Measurements from ENCODE around the gene IFITM5. TPM values are rescaled to one million over a fixed set of nuclear protein-coding genes. Genes with fewer than 3 reads are reported as not detected.

The IFITM5 gene
- total and polyA plus RNA-seq, 2 donors (not counting 1 experiment from before 2014, with no cell fraction given) = not detected

GRCh38 chr11:272195-272930 is 27.0 kb downstream of the IFITM5 start:
- WGBS (ENCODE audit: insufficient coverage) = 94% methylated on average over 22 of the region's 22 CpGs
- TF ChIP-seq, protein P1, sequence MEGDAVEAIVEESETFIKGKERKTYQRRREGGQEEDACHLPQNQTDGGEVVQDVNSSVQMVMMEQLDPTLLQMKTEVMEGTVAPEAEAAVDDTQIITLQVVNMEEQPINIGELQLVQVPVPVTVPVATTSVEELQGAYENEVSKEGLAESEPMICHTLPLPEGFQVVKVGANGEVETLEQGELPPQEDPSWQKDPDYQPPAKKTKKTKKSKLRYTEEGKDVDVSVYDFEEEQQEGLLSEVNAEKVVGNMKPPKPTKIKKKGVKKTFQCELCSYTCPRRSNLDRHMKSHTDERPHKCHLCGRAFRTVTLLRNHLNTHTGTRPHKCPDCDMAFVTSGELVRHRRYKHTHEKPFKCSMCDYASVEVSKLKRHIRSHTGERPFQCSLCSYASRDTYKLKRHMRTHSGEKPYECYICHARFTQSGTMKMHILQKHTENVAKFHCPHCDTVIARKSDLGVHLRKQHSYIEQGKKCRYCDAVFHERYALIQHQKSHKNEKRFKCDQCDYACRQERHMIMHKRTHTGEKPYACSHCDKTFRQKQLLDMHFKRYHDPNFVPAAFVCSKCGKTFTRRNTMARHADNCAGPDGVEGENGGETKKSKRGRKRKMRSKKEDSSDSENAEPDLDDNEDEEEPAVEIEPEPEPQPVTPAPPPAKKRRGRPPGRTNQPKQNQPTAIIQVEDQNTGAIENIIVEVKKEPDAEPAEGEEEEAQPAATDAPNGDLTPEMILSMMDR (IDR thresholded peaks at IDR 0.05) = no peak
- TF ChIP-seq EZH2 (IDR thresholded peaks at IDR 0.05; ENCODE audit: borderline replicate concordance, insufficient read depth, low read depth, low read length, poor library complexity, severe bottlenecking) = no peak
- H2AFZ ChIP-seq (ENCODE audit: insufficient read depth, low read depth, low read length, poor library complexity, severe bottlenecking) = no peak overlapping the region
- H3K36me3 ChIP-seq (replicated peaks in 1 of 2; ENCODE audit: control extremely low read depth in 1 of 2, control insufficient read depth in 1 of 2, extremely low read depth in 1 of 2, insufficient read depth in 2 of 2, low read length in 1 of 2) = no peaks in the 10 kb centered on the region
- no peak overlapping the region for H3K4me2 ChIP-seq (replicated peaks; ENCODE audit: low read depth, low read length, poor library complexity, severe bottlenecking)
- no peak overlapping the region for H3K4me3 ChIP-seq (ENCODE audit: control extremely low read depth in 1 of 5, extremely low read depth in 1 of 5, insufficient read depth in 1 of 5, low read depth in 2 of 5, low read length in 4 of 5)
- no peaks in the 10 kb centered on the region for H3K27me3 ChIP-seq (replicated peaks in 1 of 4; ENCODE audit: control extremely low read depth in 1 of 4, control insufficient read depth in 3 of 4, insufficient read depth in 4 of 4, low read length in 3 of 4)
- H3K79me2 ChIP-seq (ENCODE audit: control insufficient read depth, insufficient read depth, low read length) = peaks cover 11% of the 10 kb centered on the region
- intact Hi-C loops (cut with micrococcal nuclease) = no loop called here
- H3K27ac ChIP-seq (ENCODE audit: low read length in 2 of 2) = no peak overlapping the region
- Mint-ChIP-seq H3K4me1 (peaks cover 41% of the 10 kb centered on the region), H3K9me3 (ENCODE audit: insufficient read depth) (peaks cover 2% of the 10 kb centered on the region), H3K4me3 (no peak overlapping the region), H3K27me3 (no peaks in the 10 kb centered on the region), H3K27ac (peak overlapping the region; percentile 75)
- H4K20me1 ChIP-seq (ENCODE audit: control insufficient read depth, insufficient read depth, low read length, poor library complexity, severe bottlenecking) = no peaks in the 10 kb centered on the region
- ChIA-PET POLR2A (no interaction called here), CTCF (interaction anchor here (1.2 to 1.4 kb wide), 3 partner anchors 10 to 40 kb away, joined by 3 to 5 read pairs (median 4); no protein-coding TSS in a partner anchor)
- DNase-seq (no peak), ATAC-seq (ENCODE audit: low read depth) (no peak)
- peaks cover 33 to 37% of the 10 kb centered on the region in 2 donors for H3K4me1 ChIP-seq (ENCODE audit: control insufficient read depth in 2 of 2, insufficient read depth in 2 of 2, low read length in 2 of 2)
- H3K9ac ChIP-seq (ENCODE audit: low read length) = no peak overlapping the region
- peaks cover 0 to 6% (median 0%) of the 10 kb centered on the region in 3 donors for H3K9me3 ChIP-seq (ENCODE audit: control extremely low read depth in 1 of 3, control insufficient read depth in 2 of 3, insufficient read depth in 1 of 3, low read length in 2 of 3)

DNA sequence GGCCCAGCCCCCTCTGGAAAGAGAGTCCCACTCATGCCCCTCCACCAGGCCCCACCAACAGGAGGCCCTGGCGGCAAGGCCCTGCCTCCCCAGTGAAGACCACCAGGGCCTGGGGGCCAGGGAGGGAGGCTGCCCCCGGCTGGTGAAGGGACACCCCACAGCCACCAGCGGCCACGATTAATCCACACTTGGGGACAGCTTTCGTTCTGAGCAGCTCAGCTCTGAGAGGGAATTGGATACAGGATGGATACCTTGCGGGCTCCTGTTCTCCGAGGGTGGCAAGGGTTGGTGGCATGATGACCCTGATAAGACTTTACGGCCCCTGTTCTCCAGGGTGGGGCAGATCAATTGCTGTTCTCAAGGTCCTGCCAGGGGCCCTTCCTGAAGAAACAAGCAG is 28.0 kb downstream of the IFITM5 start:
- H3K36me3 ChIP-seq (replicated peaks in 1 of 2; ENCODE audit: control extremely low read depth in 1 of 2, control insufficient read depth in 1 of 2, extremely low read depth in 1 of 2, insufficient read depth in 2 of 2, low read length in 1 of 2) = no peaks in the 10 kb centered on the region
- H4K20me1 ChIP-seq (ENCODE audit: control insufficient read depth, insufficient read depth, low read length, poor library complexity, severe bottlenecking) = no peaks in the 10 kb centered on the region
- H2AFZ ChIP-seq (ENCODE audit: insufficient read depth, low read depth, low read length, poor library complexity, severe bottlenecking) = no peak overlapping the region
- 97% methylated on average over 7 of the region's 8 CpGs for WGBS (ENCODE audit: insufficient coverage)
- H3K4me3 ChIP-seq (ENCODE audit: control extremely low read depth in 1 of 5, extremely low read depth in 1 of 5, insufficient read depth in 1 of 5, low read depth in 2 of 5, low read length in 4 of 5) = no peak overlapping the region
- no peak overlapping the region for H3K4me3 Mint-ChIP-seq
- CTCF ChIA-PET = interaction anchor here (1.2 to 1.4 kb wide), 2 partner anchors 11 to 21 kb away, joined by 4 to 5 read pairs; no protein-coding TSS in a partner anchor
- no peak overlapping the region for H3K9ac ChIP-seq (ENCODE audit: low read length)
- H3K27ac Mint-ChIP-seq = no peak overlapping the region
- no peak for TF ChIP-seq EZH2 (IDR thresholded peaks at IDR 0.05; ENCODE audit: borderline replicate concordance, insufficient read depth, low read depth, low read length, poor library complexity, severe bottlenecking)
- TF ChIP-seq, protein P1 (IDR thresholded peaks at IDR 0.05) = no peak
- POLR2A ChIA-PET = interaction anchor here (1.2 kb wide), 1 partner anchor 8 kb away, joined by 3 read pairs; no protein-coding TSS in a partner anchor
- H3K9me3 Mint-ChIP-seq (ENCODE audit: insufficient read depth) = peaks cover 2% of the 10 kb centered on the region
- H3K9me3 ChIP-seq (ENCODE audit: control extremely low read depth in 1 of 3, control insufficient read depth in 2 of 3, insufficient read depth in 1 of 3, low read length in 2 of 3) = peaks cover 0 to 9% (median 3%) of the 10 kb centered on the region in 3 donors
- no peaks in the 10 kb centered on the region for H3K27me3 ChIP-seq (replicated peaks in 1 of 4; ENCODE audit: control extremely low read depth in 1 of 4, control insufficient read depth in 3 of 4, insufficient read depth in 4 of 4, low read length in 3 of 4)
- H3K4me1 Mint-ChIP-seq = peaks cover 46% of the 10 kb centered on the region
- H3K4me2 ChIP-seq (replicated peaks; ENCODE audit: low read depth, low read length, poor library complexity, severe bottlenecking) = no peak overlapping the region
- intact Hi-C loops (cut with micrococcal nuclease) = no loop called here
- ATAC-seq (ENCODE audit: low read depth) (no peak), DNase-seq (no peak)
- H3K79me2 ChIP-seq (ENCODE audit: control insufficient read depth, insufficient read depth, low read length) = peaks cover 11% of the 10 kb centered on the region
- H3K27me3 Mint-ChIP-seq = no peaks in the 10 kb centered on the region
- H3K4me1 ChIP-seq (ENCODE audit: control insufficient read depth in 2 of 2, insufficient read depth in 2 of 2, low read length in 2 of 2) = peaks cover 33 to 37% of the 10 kb centered on the region in 2 donors
- no peak overlapping the region for H3K27ac ChIP-seq (ENCODE audit: low read length in 2 of 2)
